Measurements from ENCODE around the gene HLA-E.
"Not testable (repeated sequence)": the region's sequence is repeated elsewhere in the genome, so short reads cannot be mapped to it uniquely, and the experiment has no call there.

Gene HLA-E

GRCh38 chr6:30494291-30494861 is 5.1 kb downstream of the HLA-E start:
- DNase-seq = peak in 2 of 3 donors; percentile 45 to 58
- no peaks in the 10 kb centered on the region for H3K27me3 ChIP-seq (replicated peaks in 2 of 5; ENCODE audit: control insufficient read depth in 4 of 5, insufficient read depth in 5 of 5, low read length in 4 of 5)
- peaks cover 7 to 40% (median 28%) of the 10 kb centered on the region in 4 experiments for H3K36me3 ChIP-seq (ENCODE audit: control insufficient read depth in 4 of 4, insufficient read depth in 4 of 4, low read length in 3 of 4)
- CTCF ChIA-PET = interaction anchor here (0.8 to 8.6 kb wide), 13 partner anchors 9 to 104 kb away, joined by 3 to 151 read pairs (median 7); partner anchors contain the start of gene PRR3
- H3K4me1 ChIP-seq (ENCODE audit: control extremely low read depth in 1 of 4, control insufficient read depth in 4 of 4, insufficient read depth in 4 of 4, low read length in 3 of 4) = peaks cover 11 to 71% (median 45%) of the 10 kb centered on the region in 4 experiments
- 73% methylated on average over 5 of the region's 8 CpGs for WGBS (ENCODE audit: insufficient coverage)
- H3K4me3 ChIP-seq (ENCODE audit: control insufficient read depth in 1 of 7, extremely low read depth in 1 of 7, insufficient read depth in 4 of 7, low read depth in 2 of 7, low read length in 6 of 7) = peak overlapping the region in 2 of 7 experiments; percentile 19 to 26
- no peak overlapping the region for H3K27ac ChIP-seq (ENCODE audit: insufficient read depth in 1 of 2, low read depth in 1 of 2, low read length in 2 of 2, poor library complexity in 1 of 2, severe bottlenecking in 2 of 2)
- no peaks in the 10 kb centered on the region for H3K9me3 ChIP-seq (ENCODE audit: control extremely low read depth in 1 of 5, control insufficient read depth in 4 of 5, insufficient read depth in 2 of 5, low read depth in 1 of 5, low read length in 4 of 5)
- POLR2A ChIA-PET = interaction anchor here (0.9 to 3.9 kb wide), 6 partner anchors 15 to 38 kb away, joined by 3 to 15 read pairs (median 6); no protein-coding TSS in a partner anchor

DNA sequence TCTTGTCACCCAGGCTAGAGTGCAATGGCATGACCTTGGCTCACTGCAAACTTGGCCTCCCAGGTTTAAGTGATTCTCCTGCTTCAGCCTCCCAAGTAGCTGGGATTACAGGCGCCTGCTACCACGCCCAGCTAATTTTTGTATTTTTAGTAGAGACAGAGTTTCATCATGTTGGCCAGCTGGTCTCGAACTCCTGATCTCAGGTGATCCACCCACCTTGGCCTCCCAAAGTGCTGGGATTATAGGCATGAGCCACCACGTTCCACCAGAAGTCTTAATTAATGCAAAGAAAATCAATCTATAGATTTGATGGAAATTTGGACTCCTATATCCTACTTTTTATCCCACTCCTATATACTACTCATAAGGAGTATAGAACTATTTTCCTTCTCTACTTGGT is 5.8 kb downstream of the HLA-E start:
- H3K9me3 ChIP-seq (ENCODE audit: control extremely low read depth in 1 of 5, control insufficient read depth in 4 of 5, insufficient read depth in 2 of 5, low read depth in 1 of 5, low read length in 4 of 5); H3K27ac ChIP-seq (ENCODE audit: insufficient read depth in 1 of 2, low read depth in 1 of 2, low read length in 2 of 2, poor library complexity in 1 of 2, severe bottlenecking in 2 of 2); H3K27me3 ChIP-seq (replicated peaks in 2 of 5; ENCODE audit: control insufficient read depth in 4 of 5, insufficient read depth in 5 of 5, low read length in 4 of 5); DNase-seq: not testable (repeated sequence)
- Histone ChIP-seq H3K4me1 (ENCODE audit: control extremely low read depth in 1 of 4, control insufficient read depth in 4 of 4, insufficient read depth in 4 of 4, low read length in 3 of 4) (peaks cover 11 to 71% (median 45%) of the 10 kb centered on the region in 4 experiments), H3K4me3 (ENCODE audit: control insufficient read depth in 1 of 7, extremely low read depth in 1 of 7, insufficient read depth in 4 of 7, low read depth in 2 of 7, low read length in 6 of 7) (peak overlapping the region in 1 of 7 experiments; percentile 19), H3K36me3 (ENCODE audit: control insufficient read depth in 4 of 4, insufficient read depth in 4 of 4, low read length in 3 of 4) (peaks cover 7 to 40% (median 28%) of the 10 kb centered on the region in 4 experiments)
- CTCF ChIA-PET = interaction anchor here (2.1 to 8.6 kb wide), 4 partner anchors 15 to 47 kb away, joined by 7 to 151 read pairs (median 50); no protein-coding TSS in a partner anchor
- POLR2A ChIA-PET = interaction anchor here (1.6 to 1.7 kb wide), 2 partner anchors 19 to 37 kb away, joined by 6 to 15 read pairs; no protein-coding TSS in a partner anchor
- 100% methylated on average over 2 of the region's 4 CpGs for WGBS (ENCODE audit: insufficient coverage)

- Histone ChIP-seq H3K9me3 (ENCODE audit: control extremely low read depth in 1 of 5, control insufficient read depth in 4 of 5, insufficient read depth in 2 of 5, low read depth in 1 of 5, low read length in 4 of 5) (no peaks in the 10 kb centered on the region), H3K4me1 (ENCODE audit: control extremely low read depth in 1 of 4, control insufficient read depth in 4 of 4, insufficient read depth in 4 of 4, low read length in 3 of 4) (peaks cover 6 to 71% (median 44%) of the 10 kb centered on the region in 4 experiments), H3K27ac (ENCODE audit: insufficient read depth in 1 of 2, low read depth in 1 of 2, low read length in 2 of 2, poor library complexity in 1 of 2, severe bottlenecking in 2 of 2) (peak overlapping the region; percentile 8 to 54), H3K27me3 (replicated peaks in 2 of 5; ENCODE audit: control insufficient read depth in 4 of 5, insufficient read depth in 5 of 5, low read length in 4 of 5) (no peaks in the 10 kb centered on the region), H3K36me3 (ENCODE audit: control insufficient read depth in 4 of 4, insufficient read depth in 4 of 4, low read length in 3 of 4) (peaks cover 0 to 31% (median 21%) of the 10 kb centered on the region in 4 experiments), H3K4me3 (ENCODE audit: control insufficient read depth in 1 of 7, extremely low read depth in 1 of 7, insufficient read depth in 4 of 7, low read depth in 2 of 7, low read length in 6 of 7) (peak overlapping the region in 1 of 7 experiments; percentile 22)
- ChIA-PET POLR2A (interaction anchor here (0.7 to 1.0 kb wide), 2 partner anchors 20 to 36 kb away, joined by 4 to 5 read pairs; no protein-coding TSS in a partner anchor), CTCF (interaction anchor here (1.1 to 8.6 kb wide), 10 partner anchors 9 to 46 kb away, joined by 4 to 151 read pairs (median 8); no protein-coding TSS in a partner anchor)
- 95% methylated on average over 2 of the region's 4 CpGs for WGBS (ENCODE audit: insufficient coverage)
- DNase-seq = no peak
Measured at GRCh38 chr6:30495993-30496392, 6.7 kb downstream of the HLA-E start.

DNA sequence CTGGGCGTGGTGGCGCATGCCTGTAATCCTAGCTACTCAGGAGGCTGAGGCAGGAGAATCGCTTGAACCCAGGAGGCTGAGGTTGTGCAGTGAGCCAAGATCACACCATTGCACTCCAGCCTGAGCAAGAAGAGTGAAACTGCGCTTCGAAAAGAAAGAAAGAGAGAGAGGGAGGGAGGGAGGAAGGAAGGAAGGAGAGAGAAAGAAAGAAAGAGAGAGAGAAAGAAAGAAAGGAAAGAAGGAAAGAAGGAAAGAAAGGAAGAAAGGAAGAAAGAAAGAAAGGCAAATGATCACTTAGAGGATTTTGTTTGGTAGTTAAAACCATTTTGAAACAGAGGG is 7.9 kb downstream of the HLA-E start:
- POLR2A ChIA-PET = interaction anchor here (0.8 to 1.5 kb wide), 2 partner anchors 12 to 21 kb away, joined by 3 to 5 read pairs; no protein-coding TSS in a partner anchor
- H3K4me3 ChIP-seq (ENCODE audit: control insufficient read depth in 1 of 7, extremely low read depth in 1 of 7, insufficient read depth in 4 of 7, low read depth in 2 of 7, low read length in 6 of 7); H3K9me3 ChIP-seq (ENCODE audit: control extremely low read depth in 1 of 5, control insufficient read depth in 4 of 5, insufficient read depth in 2 of 5, low read depth in 1 of 5, low read length in 4 of 5); H3K27me3 ChIP-seq (replicated peaks in 2 of 5; ENCODE audit: control insufficient read depth in 4 of 5, insufficient read depth in 5 of 5, low read length in 4 of 5); DNase-seq: not testable (repeated sequence)
- Histone ChIP-seq H3K27ac (ENCODE audit: insufficient read depth in 1 of 2, low read depth in 1 of 2, low read length in 2 of 2, poor library complexity in 1 of 2, severe bottlenecking in 2 of 2) (peak overlapping the region in 1 of 2 experiments; percentile 54), H3K4me1 (ENCODE audit: control extremely low read depth in 1 of 4, control insufficient read depth in 4 of 4, insufficient read depth in 4 of 4, low read length in 3 of 4) (peaks cover 6 to 61% (median 36%) of the 10 kb centered on the region in 4 experiments), H3K36me3 (ENCODE audit: control insufficient read depth in 4 of 4, insufficient read depth in 4 of 4, low read length in 3 of 4) (peaks cover 0 to 19% (median 12%) of the 10 kb centered on the region in 4 experiments)
- CTCF ChIA-PET = interaction anchor here (0.6 to 8.6 kb wide), 8 partner anchors 13 to 45 kb away, joined by 3 to 151 read pairs (median 14); no protein-coding TSS in a partner anchor
- WGBS (ENCODE audit: insufficient coverage) = 99% methylated on average over 5 of the region's 5 CpGs

GRCh38 chr6:30497714-30498113 is 8.4 kb downstream of the HLA-E start:
- WGBS (ENCODE audit: insufficient coverage) = 100% methylated on average over 1 of the region's 3 CpGs
- Histone ChIP-seq H3K9me3 (ENCODE audit: control extremely low read depth in 1 of 5, control insufficient read depth in 4 of 5, insufficient read depth in 2 of 5, low read depth in 1 of 5, low read length in 4 of 5) (no peaks in the 10 kb centered on the region), H3K4me1 (ENCODE audit: control extremely low read depth in 1 of 4, control insufficient read depth in 4 of 4, insufficient read depth in 4 of 4, low read length in 3 of 4) (peaks cover 6 to 56% (median 34%) of the 10 kb centered on the region in 4 experiments), H3K27ac (ENCODE audit: insufficient read depth in 1 of 2, low read depth in 1 of 2, low read length in 2 of 2, poor library complexity in 1 of 2, severe bottlenecking in 2 of 2) (no peak overlapping the region), H3K27me3 (replicated peaks in 2 of 5; ENCODE audit: control insufficient read depth in 4 of 5, insufficient read depth in 5 of 5, low read length in 4 of 5) (no peaks in the 10 kb centered on the region), H3K4me3 (ENCODE audit: control insufficient read depth in 1 of 7, extremely low read depth in 1 of 7, insufficient read depth in 4 of 7, low read depth in 2 of 7, low read length in 6 of 7) (no peak overlapping the region), H3K36me3 (ENCODE audit: control insufficient read depth in 4 of 4, insufficient read depth in 4 of 4, low read length in 3 of 4) (peaks cover 0 to 14% (median 8%) of the 10 kb centered on the region in 4 experiments)
- ChIA-PET CTCF (interaction anchor here (0.6 to 8.6 kb wide), 5 partner anchors 13 to 44 kb away, joined by 3 to 151 read pairs (median 34); no protein-coding TSS in a partner anchor), POLR2A (interaction anchor here (1.5 kb wide), 1 partner anchor 12 kb away, joined by 5 read pairs; no protein-coding TSS in a partner anchor)
- DNase-seq = no peak

DNA sequence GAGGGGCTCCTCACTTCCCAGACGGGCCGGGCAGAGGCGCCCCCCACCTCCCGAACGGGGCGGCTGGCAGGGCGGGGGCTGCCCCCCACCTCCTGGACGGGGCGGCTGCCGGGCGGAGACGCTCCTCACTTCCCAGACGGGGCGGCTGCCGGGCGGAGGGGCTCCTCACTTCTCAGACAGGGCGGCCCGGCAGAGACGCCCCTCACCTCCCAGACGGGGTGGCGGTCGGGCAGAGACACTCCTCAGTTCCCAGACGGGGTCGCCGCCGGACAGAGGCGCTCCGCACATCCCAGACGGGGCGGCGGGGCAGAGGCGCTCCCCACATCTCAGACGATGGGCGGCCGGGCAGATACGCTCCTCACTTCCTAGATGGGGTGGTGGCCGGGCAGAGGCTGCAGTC is 9.4 kb downstream of the HLA-E start:
- H3K27ac ChIP-seq (ENCODE audit: insufficient read depth in 1 of 2, low read depth in 1 of 2, low read length in 2 of 2, poor library complexity in 1 of 2, severe bottlenecking in 2 of 2); H3K36me3 ChIP-seq (ENCODE audit: control insufficient read depth in 4 of 4, insufficient read depth in 4 of 4, low read length in 3 of 4); POLR2A ChIA-PET; H3K9me3 ChIP-seq (ENCODE audit: control extremely low read depth in 1 of 5, control insufficient read depth in 4 of 5, insufficient read depth in 2 of 5, low read depth in 1 of 5, low read length in 4 of 5); DNase-seq; H3K27me3 ChIP-seq (replicated peaks in 2 of 5; ENCODE audit: control insufficient read depth in 4 of 5, insufficient read depth in 5 of 5, low read length in 4 of 5); H3K4me3 ChIP-seq (ENCODE audit: control insufficient read depth in 1 of 7, extremely low read depth in 1 of 7, insufficient read depth in 4 of 7, low read depth in 2 of 7, low read length in 6 of 7): not testable (repeated sequence)
- WGBS (ENCODE audit: insufficient coverage) = 98% methylated on average over 9 of the region's 37 CpGs
- CTCF ChIA-PET = interaction anchor here (1.3 to 3.3 kb wide), 3 partner anchors 10 to 43 kb away, joined by 4 to 34 read pairs (median 18); no protein-coding TSS in a partner anchor
- H3K4me1 ChIP-seq (ENCODE audit: control extremely low read depth in 1 of 4, control insufficient read depth in 4 of 4, insufficient read depth in 4 of 4, low read length in 3 of 4) = peaks cover 6 to 49% (median 33%) of the 10 kb centered on the region in 4 experiments

Measured in common myeloid progenitor, CD34-positive (primary cell).